ENCODE measurements around the gene OTX2.

The OTX2 gene

GRCh38 chr14:56810147-56810719, at the start of gene OTX2:
Gene OTX2 (minus strand): TSS chr14:56810479. CDS start chr14:56805456, 5,023 bp downstream.
- DNase-seq (ENCODE audit: low read depth, low spot score), result no peak

GRCh38 chr14:56858422-56858821, 48.1 kb upstream of the OTX2 start:
- no peak for DNase-seq (ENCODE audit: low read depth, low spot score)

- DNase-seq (ENCODE audit: low read depth, low spot score), result no peak
These were observed 46.9 kb upstream of the OTX2 start for GRCh38 chr14:56857216-56857615.

GRCh38 chr14:56855891-56856461, 45.7 kb upstream of the OTX2 start:
- DNase-seq (ENCODE audit: low read depth, low spot score), result no peak

- no peak for DNase-seq (ENCODE audit: low read depth, low spot score)
These were observed 44.0 kb upstream of the OTX2 start for GRCh38 chr14:56854325-56854724.

GRCh38 chr14:56846970-56847930, 37.0 kb upstream of the OTX2 start:
- DNase-seq (ENCODE audit: low read depth, low spot score), result no peak

GRCh38 chr14:56844406-56845002, 34.2 kb upstream of the OTX2 start:
- no peak for DNase-seq (ENCODE audit: low read depth, low spot score)

- DNase-seq (ENCODE audit: low read depth, low spot score), result no peak
These were observed 31.3 kb upstream of the OTX2 start for GRCh38 chr14:56841611-56842010.

- DNase-seq (ENCODE audit: low read depth, low spot score), result no peak
These were observed 29.9 kb upstream of the OTX2 start for GRCh38 chr14:56840221-56840620.

- no peak for DNase-seq (ENCODE audit: low read depth, low spot score)
These were observed 18.9 kb upstream of the OTX2 start for GRCh38 chr14:56829151-56829550.

GRCh38 chr14:56826214-56826613, 15.9 kb upstream of the OTX2 start:
- no peak for DNase-seq (ENCODE audit: low read depth, low spot score)

GRCh38 chr14:56821805-56822610, 11.7 kb upstream of the OTX2 start:
- DNase-seq (ENCODE audit: low read depth, low spot score), result no peak

GRCh38 chr14:56821177-56821576, 10.9 kb upstream of the OTX2 start:
- DNase-seq (ENCODE audit: low read depth, low spot score), result no peak

- DNase-seq (ENCODE audit: low read depth, low spot score), result no peak
These were observed 7.2 kb upstream of the OTX2 start for GRCh38 chr14:56817396-56817921.

GRCh38 chr14:56816574-56817391, 6.5 kb upstream of the OTX2 start:
- no peak for DNase-seq (ENCODE audit: low read depth, low spot score)

- DNase-seq (ENCODE audit: low read depth, low spot score), result no peak
These were observed 5.5 kb upstream of the OTX2 start for GRCh38 chr14:56815745-56816144.

- DNase-seq (ENCODE audit: low read depth, low spot score), result no peak
These were observed 4.9 kb upstream of the OTX2 start for GRCh38 chr14:56814969-56815700.

- DNase-seq (ENCODE audit: low read depth, low spot score), result no peak
These were observed 4.3 kb upstream of the OTX2 start for GRCh38 chr14:56814519-56814959.

GRCh38 chr14:56813143-56813551, 2.9 kb upstream of the OTX2 start:
- no peak for DNase-seq (ENCODE audit: low read depth, low spot score)
